Transverse colon (tissue), 4 donors: ENCODE results near the gene ETV6. TPM values are rescaled to one million over a fixed set of nuclear protein-coding genes. Genes with fewer than 3 reads are reported as not detected.

ENCODE experiments used
- DNase-seq: peaks from one replicate; pipeline ENCODE4 v3.0.0-alpha.2; 2019
- H3K27ac ChIP-seq, 4 donors: fragments of 200-600 bp; sonication (generic); 2 replicates each; pipeline ENCODE4 v1.5.1; 2016 to 2018; ENCODE audit warnings: inconsistent platforms in 4 of 4
- H3K27me3 ChIP-seq: fragments of 200-600 bp; sonication (generic); 2 replicates; pipeline ENCODE4 v1.5.1; 2017; ENCODE audit warnings: inconsistent platforms
- H3K36me3 ChIP-seq, 4 donors: fragments of 200-600 bp; sonication (generic); 2 replicates each; pipeline ENCODE4 v1.5.1; 2017 to 2019; ENCODE audit warnings: inconsistent platforms in 4 of 4
- H3K4me1 ChIP-seq, 4 donors: fragments of 200-600 bp; sonication (generic); 2 replicates each; pipeline ENCODE4 v1.5.1; 2017 to 2020; ENCODE audit warnings: inconsistent platforms in 4 of 4
- H3K4me3 ChIP-seq, 4 donors: fragments of 200-600 bp; sonication (generic); 1 replicate in 1 of 4; 2 replicates in 3 of 4; pipeline versions ENCODE4 v1.5.1 to v1.6.1; 2017 to 2019; ENCODE audit warnings: inconsistent platforms in 4 of 4
- H3K9me3 ChIP-seq, 2 donors: fragments of 200-600 bp; sonication (generic); 2 replicates each; pipeline ENCODE4 v1.5.1; 2017 to 2019; ENCODE audit warnings: inconsistent platforms in 2 of 2
- CTCF ChIP-seq, 5 experiments: fragments of 200-600 bp in 3 of 5; fragments of 450-650 bp in 2 of 5; sonication (generic) in 3 of 5; IDR thresholded peaks; 1 replicate in 2 of 5; 2 replicates in 3 of 5; pipeline ENCODE4 v1.5.1; 2016 to 2017; ENCODE audit warnings: antibody characterized with exemption in 5 of 5, inconsistent platforms in 3 of 5, mild to moderate bottlenecking in 2 of 5, moderate library complexity in 1 of 5
- EP300 ChIP-seq: sonication (generic); formaldehyde crosslinking; IDR thresholded peaks from one replicate; pipeline ENCODE4 v1.6.1; 2017; ENCODE audit warnings: antibody characterized with exemption, low read depth
- POLR2A ChIP-seq: fragments of 450-650 bp; IDR thresholded peaks from one replicate; pipeline ENCODE4 v1.6.1; 2016; ENCODE audit warnings: antibody characterized with exemption, mild to moderate bottlenecking, moderate library complexity
- POLR2AphosphoS5 ChIP-seq, 3 donors: sonication (generic); formaldehyde crosslinking; IDR thresholded peaks; one replicate each; pipeline ENCODE4 v1.6.1; 2016; ENCODE audit warnings: antibody characterized with exemption in 3 of 3
- WGBS, 2 donors: methylation state at CpG; one replicate each; pipeline ENCODE4 v1.1.5; 2018; ENCODE audit warnings: low coverage in 1 of 2; 5-methylcytosine and 5-hydroxymethylcytosine counted together
- in situ Hi-C, 4 donors: fragments of 200-750 bp; cut with MboI; loops; one replicate each; pipeline versions ENCODE4 v1.15.0 to v1.15.1; 2017; ENCODE audit warnings: low sequenced_read_pairs in 3 of 4, low pct_ligation_motif_present in 1 of 4, low pct_unique_long_range_greater_than_20kb in 1 of 4
- intact Hi-C: fragments of 100-400 bp; cut with DNase I; formaldehyde crosslinking; loops from one replicate; pipeline ENCODE4 v1.15.1; 2023; ENCODE audit warnings: low total_unique reads
- total RNA-seq, 4 donors: library from RNA; depleted of rRNA; stranded (reverse); fragments of >200 nt; gene quantifications; one replicate each; pipeline ENCODE4 v1.1.0, GENCODE V29; 2016

The ETV6 gene
- total RNA-seq, 4 donors from 2014 or later = 19.9 to 47.9 (median 41.0) TPM

DNA sequence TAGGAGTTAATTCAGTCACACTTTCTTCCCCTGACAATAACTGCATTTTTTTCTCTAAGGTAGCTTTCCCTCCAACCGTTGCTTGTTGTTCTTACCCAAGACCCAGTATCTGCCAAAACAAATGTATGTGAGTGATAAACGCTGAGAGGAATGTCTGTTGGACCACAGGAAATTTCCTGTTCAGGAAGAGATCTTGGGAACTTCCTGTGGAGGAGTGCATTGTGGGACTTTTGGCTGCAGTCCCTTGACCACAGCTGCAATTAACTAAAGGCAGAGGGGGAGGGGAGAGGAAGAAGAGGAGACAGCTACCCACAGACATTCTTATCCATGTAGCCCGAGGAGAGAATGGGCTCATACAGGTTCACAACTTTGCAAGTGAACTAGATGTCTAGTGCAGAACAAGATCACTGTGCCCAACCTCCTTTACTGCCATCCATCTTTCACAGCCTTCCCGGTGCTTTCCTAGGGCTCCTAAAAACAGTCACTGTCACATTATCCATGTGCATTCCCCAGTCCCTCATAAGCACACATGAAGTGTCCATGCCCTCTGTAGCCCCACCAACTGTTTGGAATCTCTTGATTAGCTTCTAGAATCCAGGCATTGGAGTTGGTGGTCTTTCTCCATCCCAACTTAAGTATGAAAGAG is 149.5 kb downstream of the ETV6 start:
- Histone ChIP-seq H3K27ac (peak overlapping the region; percentile 14 to 85 (median 51)), H3K36me3 (no peaks in the 10 kb centered on the region), H3K27me3 (no peaks in the 10 kb centered on the region), H3K4me1 (peaks cover 18 to 46% (median 39%) of the 10 kb centered on the region in 4 donors), H3K9me3 (no peaks in the 10 kb centered on the region), H3K4me3 (no peak overlapping the region)
- 0 to 44% methylated on average over 2 to 4 of the region's 4 CpGs for WGBS, 2 donors
- no peak for DNase-seq
- intact Hi-C loops (no loop called here), in situ Hi-C loops (no loop called here)
- TF ChIP-seq POLR2AphosphoS5 (IDR thresholded peaks at IDR 0.05) (no peak), EP300 (no peak), CTCF (IDR thresholded peaks at IDR 0.05) (no peak), POLR2A (no peak)

DNA sequence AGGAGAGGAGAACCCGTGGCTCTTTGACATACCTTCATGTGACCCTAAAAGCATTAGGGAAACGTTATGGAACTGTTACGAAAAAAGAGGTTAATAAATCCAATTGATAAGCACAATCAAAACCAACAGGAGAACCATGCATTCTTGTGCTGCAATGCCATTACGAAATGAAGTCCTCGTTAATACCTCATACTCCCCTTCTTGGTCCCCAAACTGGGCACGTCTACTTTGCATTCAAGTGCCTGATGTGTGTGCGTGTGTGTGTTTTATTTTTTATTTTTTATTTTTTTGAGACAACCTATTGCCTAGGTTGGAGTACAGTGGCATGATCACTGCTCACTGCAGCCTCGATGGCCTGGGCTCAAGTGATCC is 150.0 kb downstream of the ETV6 start:
- intact Hi-C loops (no loop called here), in situ Hi-C loops (no loop called here)
- no peak for DNase-seq
- TF ChIP-seq CTCF (IDR thresholded peaks at IDR 0.05) = no peak
- no peak for TF ChIP-seq EP300
- no peak for TF ChIP-seq POLR2A
- TF ChIP-seq POLR2AphosphoS5 (IDR thresholded peaks at IDR 0.05) = no peak
- 88 to 91% methylated on average over 8 of the region's 8 CpGs for WGBS, 2 donors
- H3K27me3 ChIP-seq = no peaks in the 10 kb centered on the region
- H3K4me3 ChIP-seq = no peak overlapping the region
- peaks cover 13 to 43% (median 33%) of the 10 kb centered on the region in 4 donors for H3K4me1 ChIP-seq
- no peaks in the 10 kb centered on the region for H3K36me3 ChIP-seq
- H3K9me3 ChIP-seq = no peaks in the 10 kb centered on the region
- peak overlapping the region in 1 of 4 donors; percentile 14 for H3K27ac ChIP-seq

- in situ Hi-C loops = no loop called here
- WGBS, 2 donors = 60 to 70% methylated on average over 1 to 5 of the region's 5 CpGs
Measured at GRCh38 chr12:11801643-11802042, 152.2 kb downstream of the ETV6 start.

GRCh38 chr12:11804130-11804529 is 154.7 kb downstream of the ETV6 start:
- Histone ChIP-seq H3K36me3 (no peaks in the 10 kb centered on the region), H3K4me1 (peaks cover 4 to 33% (median 14%) of the 10 kb centered on the region in 4 donors), H3K9me3 (no peaks in the 10 kb centered on the region), H3K27ac (peak overlapping the region in 1 of 4 donors; percentile 62), H3K4me3 (no peak overlapping the region), H3K27me3 (no peaks in the 10 kb centered on the region)
- WGBS, 2 donors = 78% methylated on average over 1 of the region's 1 CpG; no CpG with 5 or more reads in 1 of the 2 donors
- intact Hi-C loops (loop anchor here (10.0 kb wide), 1 partner anchor 49 kb away; no protein-coding TSS in a partner anchor), in situ Hi-C loops (no loop called here)
- no peak for DNase-seq
- TF ChIP-seq CTCF (IDR thresholded peaks at IDR 0.05) (no peak), POLR2A (no peak), POLR2AphosphoS5 (IDR thresholded peaks at IDR 0.05) (no peak), EP300 (no peak)

More at GRCh38 chr12:11801643-11802042, 152.2 kb downstream of the ETV6 start:
- TF ChIP-seq EP300 = no peak
- no peak for TF ChIP-seq POLR2AphosphoS5 (IDR thresholded peaks at IDR 0.05)
- TF ChIP-seq CTCF (IDR thresholded peaks at IDR 0.05) = no peak
- Histone ChIP-seq H3K9me3 (no peaks in the 10 kb centered on the region), H3K4me3 (no peak overlapping the region), H3K27me3 (no peaks in the 10 kb centered on the region), H3K27ac (peak overlapping the region in 3 of 4 donors; percentile 8 to 41 (median 15)), H3K4me1 (peaks cover 9 to 38% (median 25%) of the 10 kb centered on the region in 4 donors), H3K36me3 (no peaks in the 10 kb centered on the region)
- intact Hi-C loops = loop anchor here (10.0 kb wide), 1 partner anchor 47 kb away; no protein-coding TSS in a partner anchor
- no peak for DNase-seq
